Sigmoid colon (tissue), 7 donors: ENCODE measurements around the gene INSL3. TPM values are rescaled to one million over a fixed set of nuclear protein-coding genes. Genes with fewer than 3 reads are reported as not detected.

Experiments
- DNase-seq: peaks from one replicate; pipeline ENCODE4 v3.0.0-alpha.2; 2019
- H3K27ac ChIP-seq, 4 donors: fragments of 200-600 bp; sonication (generic); one replicate each; pipeline ENCODE4 v1.5.1; 2016 to 2019; ENCODE audit warnings: mild to moderate bottlenecking in 1 of 4
- H3K27me3 ChIP-seq, 3 donors: fragments of 200-600 bp; sonication (generic); one replicate each; pipeline ENCODE4 v1.5.1; 2019; ENCODE audit warnings: mild to moderate bottlenecking in 1 of 3
- H3K36me3 ChIP-seq, 4 donors: fragments of 200-600 bp; sonication (generic); one replicate each; pipeline ENCODE4 v1.5.1; 2016 to 2019
- H3K4me1 ChIP-seq, 4 donors: fragments of 200-600 bp; sonication (generic); one replicate each; pipeline ENCODE4 v1.5.1; 2017 to 2019
- H3K4me3 ChIP-seq, 4 donors: fragments of 200-600 bp; sonication (generic); one replicate each; pipeline ENCODE4 v1.5.1; 2017 to 2019; ENCODE audit warnings: mild to moderate bottlenecking in 2 of 4, moderate library complexity in 1 of 4
- H3K9me3 ChIP-seq, 4 donors: fragments of 200-600 bp in 3 of 4; sonication (generic) in 3 of 4; one replicate each; pipeline versions ENCODE4 v1.5.1 to v1.6.1; 2013 to 2019
- EP300 ChIP-seq, 4 donors: sonication (generic); formaldehyde crosslinking; IDR thresholded peaks; one replicate each; pipeline ENCODE4 v1.6.1; 2017; ENCODE audit warnings: antibody characterized with exemption in 4 of 4
- POLR2AphosphoS5 ChIP-seq, 4 donors: sonication (generic); formaldehyde crosslinking; IDR thresholded peaks; one replicate each; pipeline ENCODE4 v1.6.1; 2017; ENCODE audit warnings: antibody characterized with exemption in 4 of 4
- WGBS, 2 donors: extraction: QIAGEN DNeasy Blood & Tissue Kit; methylation state at CpG; one replicate each; pipeline ENCODE4 v1.1.7; 2013; 5-methylcytosine and 5-hydroxymethylcytosine counted together
- intact Hi-C: fragments of 100-400 bp; cut with DNase I; formaldehyde crosslinking; loops from one replicate; pipeline ENCODE4 v1.15.1; 2023
- polyA plus RNA-seq, 3 donors: library from polyadenylated mRNA; stranded (reverse); fragments of 200-250 nt; gene quantifications; one replicate each; pipeline ENCODE4 v1.2.3, GENCODE V29; 2013
- small RNA-seq, 3 donors: library from RNA; depleted of rRNA; stranded (forward); fragments of <200 nt; gene quantifications; one replicate each; pipeline ENCODE3, GENCODE V24; 2016
- total RNA-seq, 4 donors: library from RNA; depleted of rRNA; stranded (reverse); fragments of >200 nt; gene quantifications; one replicate each; pipeline ENCODE4 v1.1.0, GENCODE V29; 2016
- TF ChIP-seq, protein P1 (sequence below), 4 experiments: fragments of 450-650 bp in 3 of 4; fragments of 200-600 bp in 1 of 4; IDR thresholded peaks; one replicate each; pipeline ENCODE4 v1.5.1; 2016 to 2019; ENCODE audit warnings: antibody characterized with exemption in 4 of 4, mild to moderate bottlenecking in 3 of 4, moderate library complexity in 2 of 4
- donor health status: healthy with polysubstance abuse.
- donor health status: Bipolar disorder and iron deficiency.
- donor health status: healthy.

INSL3 gene
- total and polyA plus RNA-seq, 7 donors: 0.85 TPM; not detected in 6

DNA sequence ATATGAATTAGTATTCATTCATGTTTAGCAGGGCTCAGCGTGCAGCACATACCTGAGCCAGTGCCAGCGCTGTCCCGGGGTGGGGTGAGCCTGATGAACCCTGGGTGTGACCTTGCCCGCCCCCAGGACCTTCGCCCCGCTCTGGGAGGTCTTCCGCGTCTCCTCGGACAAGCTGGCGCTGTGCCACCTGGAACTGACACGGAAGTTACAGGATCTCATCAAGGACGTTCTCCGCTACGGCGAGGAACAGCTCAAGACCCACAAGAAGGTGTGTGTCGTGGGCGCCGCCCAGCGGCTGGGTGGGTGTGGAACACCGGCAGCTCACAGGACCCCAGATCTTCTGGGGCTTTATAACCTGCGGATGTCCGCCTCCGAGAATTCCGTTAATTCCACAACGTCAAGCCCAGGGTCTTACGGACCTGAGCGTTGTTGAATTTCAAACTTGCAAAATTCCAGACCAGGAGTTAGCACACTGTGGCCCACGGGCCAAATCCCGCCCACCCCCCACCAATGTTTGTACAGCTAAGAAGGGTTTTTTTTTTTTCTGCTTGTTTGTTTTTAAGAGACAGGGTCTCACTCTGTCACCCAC is 54.7 kb downstream of the INSL3 start:
- Histone ChIP-seq H3K4me3 (peak overlapping the region in 1 of 4 donors; percentile 14), H3K36me3 (no peaks in the 10 kb centered on the region), H3K27me3 (peaks cover 0 to 7% (median 0%) of the 10 kb centered on the region in 3 donors), H3K9me3 (no peaks in the 10 kb centered on the region), H3K4me1 (peaks cover 0 to 10% (median 6%) of the 10 kb centered on the region in 4 donors), H3K27ac (no peak overlapping the region)
- intact Hi-C loops: loop anchor here (2.0 kb wide), 1 partner anchor 62 kb away; no protein-coding TSS in a partner anchor
- DNase-seq: peak; percentile 81
- no peak for TF ChIP-seq EP300 (IDR thresholded peaks at IDR 0.05)
- TF ChIP-seq POLR2AphosphoS5 (IDR thresholded peaks at IDR 0.05): peak in 1 of 4 donors; percentile 40
- TF ChIP-seq, protein P1, sequence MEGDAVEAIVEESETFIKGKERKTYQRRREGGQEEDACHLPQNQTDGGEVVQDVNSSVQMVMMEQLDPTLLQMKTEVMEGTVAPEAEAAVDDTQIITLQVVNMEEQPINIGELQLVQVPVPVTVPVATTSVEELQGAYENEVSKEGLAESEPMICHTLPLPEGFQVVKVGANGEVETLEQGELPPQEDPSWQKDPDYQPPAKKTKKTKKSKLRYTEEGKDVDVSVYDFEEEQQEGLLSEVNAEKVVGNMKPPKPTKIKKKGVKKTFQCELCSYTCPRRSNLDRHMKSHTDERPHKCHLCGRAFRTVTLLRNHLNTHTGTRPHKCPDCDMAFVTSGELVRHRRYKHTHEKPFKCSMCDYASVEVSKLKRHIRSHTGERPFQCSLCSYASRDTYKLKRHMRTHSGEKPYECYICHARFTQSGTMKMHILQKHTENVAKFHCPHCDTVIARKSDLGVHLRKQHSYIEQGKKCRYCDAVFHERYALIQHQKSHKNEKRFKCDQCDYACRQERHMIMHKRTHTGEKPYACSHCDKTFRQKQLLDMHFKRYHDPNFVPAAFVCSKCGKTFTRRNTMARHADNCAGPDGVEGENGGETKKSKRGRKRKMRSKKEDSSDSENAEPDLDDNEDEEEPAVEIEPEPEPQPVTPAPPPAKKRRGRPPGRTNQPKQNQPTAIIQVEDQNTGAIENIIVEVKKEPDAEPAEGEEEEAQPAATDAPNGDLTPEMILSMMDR (IDR thresholded peaks at IDR 0.05): peak; percentile 37 to 76 (median 64)
- WGBS, 2 donors: 7 to 34% methylated on average over 29 of the region's 29 CpGs

Small RNA genes lying within 50 kb of the gene (small RNA-seq; reads per million reads assigned to genes)
- 0 reads per million in 3 donors for gene SNORA68

Other genes starting within 250 kb of the INSL3 start
- gene UNC13A, start 133.2 kb downstream of the INSL3 start, total RNA-seq: under 1 TPM; 0.16 to 0.83 (median 0.70) TPM
- gene UNC13A, start 133.2 kb downstream of the INSL3 start, polyA plus RNA-seq: under 1 TPM; under 0.01 to 0.60 (median 0.23) TPM
- 10 to 100 TPM; 13.3 to 35.8 (median 16.6) TPM for gene MAP1S, start 102.0 kb downstream of the INSL3 start, total RNA-seq
- 10 to 100 TPM; 13.8 to 20.6 (median 15.7) TPM for gene MAP1S, start 102.0 kb downstream of the INSL3 start, polyA plus RNA-seq
- gene FCHO1, start 70.0 kb downstream of the INSL3 start, total RNA-seq: 1 to 10 TPM; 1.8 to 5.8 (median 4.4) TPM
- 10 to 100 TPM in 1 of 3 donors, 1 to 10 TPM in 2; 1.2 to 14.4 (median 2.5) TPM for gene FCHO1, start 70.0 kb downstream of the INSL3 start, polyA plus RNA-seq
- under 1 TPM in 1 of 4 donors, not detected in 3; 0.55 TPM for gene B3GNT3, start 26.4 kb downstream of the INSL3 start, total RNA-seq
- gene B3GNT3, start 26.4 kb downstream of the INSL3 start, polyA plus RNA-seq: 10 to 100 TPM; 20.4 to 72.3 (median 35.4) TPM
- 1 to 10 TPM; 1.4 to 4.3 (median 1.7) TPM for gene JAK3, start 26.5 kb upstream of the INSL3 start, total RNA-seq
- gene JAK3, start 26.5 kb upstream of the INSL3 start, polyA plus RNA-seq: 10 to 100 TPM in 1 of 3 donors, 1 to 10 TPM in 1, under 1 TPM in 1; 0.46 to 22.0 (median 1.2) TPM
- gene RPL18A, start 38.4 kb upstream of the INSL3 start, total RNA-seq: 1,000 to 10,000 TPM; 1,686 to 2,372 (median 2,021) TPM
- gene RPL18A, start 38.4 kb upstream of the INSL3 start, polyA plus RNA-seq: 1,000 to 10,000 TPM; 3,119 to 3,945 (median 3,295) TPM
- gene SLC5A5, start 50.4 kb upstream of the INSL3 start, total RNA-seq: not detected
- gene SLC5A5, start 50.4 kb upstream of the INSL3 start, polyA plus RNA-seq: under 1 TPM in 2 of 3 donors, not detected in 1; 0.13 to 0.60 TPM
- gene CCDC124, start 111.5 kb upstream of the INSL3 start, total RNA-seq: 10 to 100 TPM; 52.8 to 86.4 (median 73.1) TPM
- 100 to 1,000 TPM in 1 of 3 donors, 10 to 100 TPM in 2; 72.8 to 126 (median 99.1) TPM for gene CCDC124, start 111.5 kb upstream of the INSL3 start, polyA plus RNA-seq
- under 1 TPM in 2 of 4 donors, not detected in 2; 0.33 to 0.55 TPM for gene KCNN1, start 145.6 kb upstream of the INSL3 start, total RNA-seq
- under 1 TPM in 1 of 3 donors, not detected in 2; 0.17 TPM for gene KCNN1, start 145.6 kb upstream of the INSL3 start, polyA plus RNA-seq
- gene ARRDC2, start 186.7 kb upstream of the INSL3 start, total RNA-seq: 10 to 100 TPM; 34.5 to 54.2 (median 37.0) TPM
- gene ARRDC2, start 186.7 kb upstream of the INSL3 start, polyA plus RNA-seq: 10 to 100 TPM; 22.2 to 44.2 (median 36.5) TPM